22Rv1 (cell line): ENCODE measurements around the gene SLC25A22.
A peak's percentile ranks its signal among the peaks of the same experiment; 100 is the strongest.

Experiments used
- H3K27ac ChIP-seq: fragments of 450-650 bp; 2 replicates; pipeline ENCODE4 v1.5.1; 2017
- ZFX ChIP-seq: fragments of 450-650 bp; IDR thresholded peaks from 2 replicates; pipeline ENCODE4 v1.6.1; 2017; ENCODE audit warnings: antibody characterized with exemption, borderline replicate concordance
- TF ChIP-seq, protein P1 (sequence below): fragments of 450-650 bp; IDR thresholded peaks from 2 replicates; pipeline ENCODE4 v1.5.1; 2017; ENCODE audit warnings: mild to moderate bottlenecking

The SLC25A22 gene

DNA sequence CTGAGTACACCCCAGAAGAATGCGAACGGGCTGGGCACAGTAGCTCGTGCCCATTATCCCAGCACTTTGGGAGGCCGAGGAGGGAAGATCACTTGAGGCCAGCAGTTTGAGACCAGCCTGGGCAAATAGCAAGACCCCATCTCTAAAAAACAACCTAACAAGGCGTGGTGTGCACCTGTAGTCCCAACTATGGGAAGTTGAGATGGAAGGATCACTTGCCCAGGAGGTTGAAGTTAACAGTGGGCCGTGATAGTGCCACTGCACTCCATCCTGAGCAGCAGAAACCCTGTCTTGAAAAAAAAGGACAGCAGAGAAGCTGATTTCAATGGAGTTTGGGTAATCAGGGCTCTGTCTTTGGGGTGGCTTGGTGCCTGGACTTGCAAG lies 15.0 kb upstream of the SLC25A22 start:
- TF ChIP-seq, protein P1, sequence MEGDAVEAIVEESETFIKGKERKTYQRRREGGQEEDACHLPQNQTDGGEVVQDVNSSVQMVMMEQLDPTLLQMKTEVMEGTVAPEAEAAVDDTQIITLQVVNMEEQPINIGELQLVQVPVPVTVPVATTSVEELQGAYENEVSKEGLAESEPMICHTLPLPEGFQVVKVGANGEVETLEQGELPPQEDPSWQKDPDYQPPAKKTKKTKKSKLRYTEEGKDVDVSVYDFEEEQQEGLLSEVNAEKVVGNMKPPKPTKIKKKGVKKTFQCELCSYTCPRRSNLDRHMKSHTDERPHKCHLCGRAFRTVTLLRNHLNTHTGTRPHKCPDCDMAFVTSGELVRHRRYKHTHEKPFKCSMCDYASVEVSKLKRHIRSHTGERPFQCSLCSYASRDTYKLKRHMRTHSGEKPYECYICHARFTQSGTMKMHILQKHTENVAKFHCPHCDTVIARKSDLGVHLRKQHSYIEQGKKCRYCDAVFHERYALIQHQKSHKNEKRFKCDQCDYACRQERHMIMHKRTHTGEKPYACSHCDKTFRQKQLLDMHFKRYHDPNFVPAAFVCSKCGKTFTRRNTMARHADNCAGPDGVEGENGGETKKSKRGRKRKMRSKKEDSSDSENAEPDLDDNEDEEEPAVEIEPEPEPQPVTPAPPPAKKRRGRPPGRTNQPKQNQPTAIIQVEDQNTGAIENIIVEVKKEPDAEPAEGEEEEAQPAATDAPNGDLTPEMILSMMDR, result no peak
- TF ChIP-seq ZFX, result no peak
- H3K27ac ChIP-seq, result peak overlapping the region; percentile 93

DNA sequence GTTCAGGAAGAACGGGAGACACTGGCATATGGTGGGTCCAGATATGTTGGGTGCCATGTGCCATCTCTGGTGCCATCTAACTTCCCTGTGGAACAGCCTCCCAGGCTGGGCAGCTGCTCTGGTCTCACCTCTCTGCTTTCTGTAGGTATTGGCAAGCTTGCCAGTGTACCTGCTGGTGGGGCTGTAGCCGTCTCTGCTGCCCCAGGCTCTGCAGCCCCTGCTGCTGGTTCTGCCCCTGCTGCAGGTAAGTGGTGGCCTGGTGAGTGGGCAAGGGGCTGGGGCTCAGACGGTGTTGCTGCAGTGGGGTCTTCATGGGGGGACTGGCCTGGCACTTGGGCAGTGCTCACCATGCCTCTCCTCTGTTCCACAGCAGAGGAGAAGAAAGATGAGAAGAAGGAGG lies 14.3 kb upstream of the SLC25A22 start:
- peak overlapping the region; percentile 93 for H3K27ac ChIP-seq
- TF ChIP-seq, protein P1, result no peak
- TF ChIP-seq ZFX, result no peak

DNA sequence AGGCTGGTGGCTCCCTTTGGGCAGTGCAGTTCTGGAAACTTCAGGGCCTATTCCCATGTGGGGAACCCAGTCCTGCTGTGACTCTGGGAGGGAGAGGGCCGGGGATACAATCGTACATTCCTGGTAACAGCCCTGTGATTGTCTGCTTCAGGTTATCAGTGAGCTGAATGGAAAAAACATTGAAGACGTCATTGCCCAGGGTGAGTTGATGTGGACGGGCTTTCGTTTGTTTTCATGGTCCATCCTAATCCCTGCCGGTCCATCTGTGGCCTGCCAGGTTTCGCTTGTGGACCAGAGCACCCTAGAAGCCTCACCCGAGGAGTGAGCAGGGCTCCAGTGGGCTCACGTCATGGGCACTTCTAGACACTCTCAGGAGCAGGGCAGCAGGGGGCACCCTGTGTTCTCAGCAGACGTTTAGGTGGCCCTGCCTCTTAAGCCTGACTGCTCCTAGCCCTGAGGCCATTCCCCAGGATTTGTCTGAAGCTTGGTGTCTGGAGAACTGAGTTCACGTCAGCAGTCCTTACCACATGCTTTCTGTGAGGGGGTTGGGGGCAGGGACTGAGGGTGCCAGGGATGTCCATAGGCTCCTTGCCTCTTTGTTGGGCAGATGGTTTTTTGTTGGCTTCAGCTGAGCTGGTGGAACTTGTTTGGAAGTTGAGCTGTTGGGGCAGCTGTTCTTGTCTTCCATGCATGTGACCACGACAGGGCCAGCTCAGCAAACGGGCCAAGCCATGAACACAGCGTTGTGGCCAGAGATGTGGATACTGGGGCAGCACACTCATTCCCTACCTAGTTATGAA lies 13.6 kb upstream of the SLC25A22 start:
- peak overlapping the region; percentile 93 for H3K27ac ChIP-seq
- TF ChIP-seq, protein P1, result no peak
- TF ChIP-seq ZFX, result no peak

DNA sequence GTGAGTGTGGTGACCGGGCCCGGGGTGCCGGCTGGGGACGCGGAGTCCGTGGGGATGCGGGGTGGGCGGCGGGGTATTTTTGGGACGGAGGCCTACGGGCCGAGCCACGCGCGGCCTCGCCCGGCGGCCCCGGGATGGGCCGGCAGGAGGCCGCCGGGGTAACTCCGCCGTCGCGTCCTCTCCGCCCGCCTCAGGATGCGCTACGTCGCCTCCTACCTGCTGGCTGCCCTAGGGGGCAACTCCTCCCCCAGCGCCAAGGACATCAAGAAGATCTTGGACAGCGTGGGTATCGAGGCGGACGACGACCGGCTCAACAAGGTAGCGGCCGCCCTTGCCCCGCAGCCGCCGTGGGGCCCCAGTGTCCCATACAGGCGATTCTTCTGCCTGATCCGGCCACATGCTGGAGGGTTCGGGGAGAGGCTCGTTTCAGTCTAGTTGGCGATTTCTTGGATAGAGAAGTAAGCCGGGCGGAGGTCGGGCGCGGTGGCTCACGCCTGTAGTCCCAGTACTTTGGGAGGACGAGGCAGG lies 12.0 kb upstream of the SLC25A22 start:
- no peak for TF ChIP-seq ZFX
- TF ChIP-seq, protein P1, result no peak
- peak overlapping the region; percentile 93 for H3K27ac ChIP-seq

DNA sequence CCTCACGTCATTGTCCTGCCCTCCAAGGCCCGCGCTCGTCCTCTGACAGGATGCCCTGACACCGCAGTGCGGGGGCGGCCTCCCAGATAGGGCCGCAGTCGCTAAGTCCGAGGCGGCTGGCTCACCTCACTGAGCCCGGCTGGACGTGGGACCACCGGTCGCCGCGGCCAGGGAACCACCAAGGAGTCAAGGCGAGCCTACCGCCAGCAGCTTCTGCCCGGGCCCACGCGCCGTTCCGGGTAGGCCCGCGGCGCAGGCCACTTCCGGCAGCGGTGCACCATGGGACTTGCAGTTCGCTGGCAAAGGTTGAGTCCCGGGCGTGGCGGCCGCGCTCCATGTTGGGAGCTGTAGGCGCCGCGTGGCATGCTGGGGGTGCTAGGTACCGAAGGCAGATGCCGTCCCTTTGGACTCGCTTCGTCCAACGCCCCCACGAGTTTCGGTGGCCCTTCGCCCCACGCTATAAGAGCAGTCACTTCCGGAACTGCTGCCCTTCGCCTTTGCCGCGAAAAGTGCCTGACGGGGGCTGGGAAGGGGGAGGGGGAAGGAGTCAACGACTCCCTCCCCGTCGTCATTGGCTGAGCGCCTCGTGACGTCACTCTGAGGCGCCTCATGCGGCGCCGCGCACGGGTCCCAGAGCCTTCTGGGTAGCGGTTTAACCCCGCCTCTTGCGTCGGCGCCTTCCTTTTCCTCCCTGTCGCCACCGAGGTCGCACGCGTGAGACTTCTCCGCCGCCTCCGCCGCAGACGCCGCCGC lies 11.4 kb upstream of the SLC25A22 start, which contains the start of gene RPLP2:
TSS of gene RPLP2 (plus strand) at position 681 of the 753 bp plus-strand sequence. CDS start 268 bp downstream, outside the sequence.
- peak within 1 kb of the TSS; percentile 93 for H3K27ac ChIP-seq
- TF ChIP-seq, protein P1, result no peak
- peak; percentile 46; the same call in 1 of the 2 replicates for TF ChIP-seq ZFX

DNA sequence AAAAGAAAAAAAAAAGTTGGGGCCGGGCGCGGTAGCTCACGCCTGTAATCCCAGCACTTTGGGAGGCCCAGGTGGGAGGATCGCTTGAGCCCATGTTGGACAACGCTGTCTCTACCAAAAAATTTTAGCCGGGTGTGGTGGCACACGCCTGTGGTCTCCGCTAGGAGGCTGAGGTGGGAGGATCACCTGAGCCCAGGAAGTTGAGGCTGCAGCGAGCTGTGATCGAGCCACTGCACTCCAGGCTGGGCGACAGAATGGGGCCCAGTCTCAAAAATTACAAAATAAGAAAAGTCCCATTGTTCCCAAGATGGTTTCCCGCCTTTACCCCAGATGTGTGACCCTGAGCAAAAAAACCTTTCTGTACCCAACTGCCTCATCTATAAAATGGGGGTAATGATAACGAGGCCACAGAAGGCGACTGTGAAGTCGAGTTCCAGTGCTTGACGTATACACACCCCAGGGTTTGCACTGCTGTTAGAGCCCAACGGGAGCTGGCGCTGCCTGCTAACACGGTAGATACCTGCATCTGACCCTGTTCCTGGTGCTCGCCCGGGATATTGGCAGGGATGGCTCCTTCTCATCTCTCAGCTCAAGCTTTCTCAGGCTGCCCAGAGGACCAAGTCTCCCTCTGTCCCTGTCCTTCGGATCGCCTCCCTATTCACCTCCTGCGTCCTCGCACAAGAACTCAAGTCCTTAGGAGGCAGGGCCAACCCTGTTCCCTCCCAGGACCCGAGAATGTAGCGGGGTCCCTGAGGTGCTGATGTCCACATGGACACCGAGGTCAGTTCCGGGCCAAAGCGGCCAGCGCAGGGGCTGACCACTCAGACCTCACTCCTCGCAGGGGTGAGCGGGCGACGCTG lies 10.6 kb upstream of the SLC25A22 start:
- peak overlapping the region; percentile 93 for H3K27ac ChIP-seq
- TF ChIP-seq, protein P1, result no peak
- TF ChIP-seq ZFX, result no peak
